GM21723 (cell line): ENCODE measurements around the gene IP6K2.
"Not testable (repeated sequence)": the region's sequence is repeated elsewhere in the genome, so short reads cannot be mapped to it uniquely, and the experiment has no call there.

Experiments used
- ATAC-seq: cut with Tn5 transposase; IDR thresholded peaks from one replicate; pipeline ENCODE4 v1.9.1; 2021; ENCODE audit warnings: mild to moderate bottlenecking, moderate library complexity; ENCODE audit not compliant: unreplicated experiment

IP6K2 gene

DNA sequence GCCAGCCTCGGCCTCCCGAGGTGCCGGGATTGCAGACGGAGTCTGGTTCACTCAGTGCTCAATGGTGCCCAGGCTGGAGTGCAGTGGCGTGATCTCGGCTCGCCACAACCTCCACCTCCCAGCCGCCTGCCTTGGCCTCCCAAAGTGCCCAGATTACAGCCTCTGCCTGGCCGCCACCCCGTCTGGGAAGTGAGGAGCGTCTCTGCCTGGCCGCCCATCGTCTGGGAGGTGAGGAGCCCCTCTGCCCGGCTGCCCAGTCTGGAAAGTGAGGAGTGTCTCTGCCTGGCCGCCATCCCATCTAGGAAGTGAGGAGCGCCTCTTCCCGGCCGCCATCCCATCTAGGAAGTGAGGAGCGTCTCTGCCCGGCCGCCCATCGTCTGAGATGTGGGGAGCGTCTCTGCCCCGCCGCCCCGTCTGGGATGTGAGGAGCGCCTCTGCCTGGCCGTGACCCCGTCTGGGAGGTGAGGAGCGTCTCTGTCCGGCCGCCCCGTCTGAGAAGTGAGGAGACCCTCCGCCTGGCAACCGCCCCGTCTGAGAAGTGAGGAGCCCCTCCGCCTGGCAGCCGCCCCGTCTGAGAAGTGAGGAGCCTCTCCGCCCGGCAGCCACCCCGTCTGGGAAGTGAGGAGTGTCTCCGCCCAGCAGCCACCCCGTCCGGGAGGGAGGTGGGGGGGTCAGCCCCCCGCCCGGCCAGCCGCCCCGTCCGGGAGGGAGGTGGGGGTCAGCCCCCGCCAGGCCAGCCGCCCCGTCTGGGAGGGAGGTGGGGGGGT lies 16.9 kb upstream of the IP6K2 start:
- not testable (repeated sequence) for ATAC-seq

DNA sequence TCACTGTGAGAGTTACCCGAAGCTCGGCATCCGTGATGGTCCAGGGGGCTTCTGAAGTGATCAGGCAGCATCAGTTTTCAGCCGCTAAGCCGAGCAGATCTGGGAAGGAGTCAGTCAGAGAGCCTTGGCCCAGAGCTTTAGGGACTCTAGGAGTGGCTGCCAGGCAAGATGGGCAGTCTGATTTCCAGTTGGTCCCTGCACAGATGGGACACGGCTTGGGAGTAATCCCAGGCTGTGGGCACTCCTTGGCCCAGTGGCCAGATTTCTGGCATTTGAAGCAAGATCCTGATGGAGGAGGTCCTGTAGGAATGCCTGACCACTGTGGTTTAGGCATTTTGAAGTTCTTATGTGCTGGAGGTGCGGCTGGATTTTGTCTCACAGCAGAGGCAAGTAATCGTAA lies 10.5 kb upstream of the IP6K2 start:
- ATAC-seq: no peak

GRCh38 chr3:48725185-48725855 lies 8.3 kb upstream of the IP6K2 start:
- not testable (repeated sequence) for ATAC-seq

GRCh38 chr3:48723725-48724124 lies 6.7 kb upstream of the IP6K2 start:
- ATAC-seq: no peak

DNA sequence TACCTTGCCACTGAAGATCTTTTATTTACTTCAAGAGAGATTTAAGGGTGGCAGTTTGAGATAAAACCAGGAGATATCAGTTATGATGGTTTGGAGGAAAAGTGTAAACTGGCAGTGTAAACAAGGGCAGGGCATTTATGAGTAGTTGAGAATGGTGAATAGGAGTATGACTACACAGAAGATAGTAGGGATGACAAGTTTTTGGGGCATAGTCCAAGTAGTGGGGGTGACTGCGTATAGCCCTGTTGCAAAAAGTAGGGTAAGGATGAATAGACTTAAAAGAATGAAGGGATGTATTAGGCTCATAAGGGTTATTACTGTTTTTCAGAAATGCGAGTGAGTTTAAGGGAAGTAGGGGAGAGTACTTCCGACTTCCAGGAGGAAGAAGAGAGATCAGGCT lies 6.3 kb upstream of the IP6K2 start:
- not testable (repeated sequence) for ATAC-seq

DNA sequence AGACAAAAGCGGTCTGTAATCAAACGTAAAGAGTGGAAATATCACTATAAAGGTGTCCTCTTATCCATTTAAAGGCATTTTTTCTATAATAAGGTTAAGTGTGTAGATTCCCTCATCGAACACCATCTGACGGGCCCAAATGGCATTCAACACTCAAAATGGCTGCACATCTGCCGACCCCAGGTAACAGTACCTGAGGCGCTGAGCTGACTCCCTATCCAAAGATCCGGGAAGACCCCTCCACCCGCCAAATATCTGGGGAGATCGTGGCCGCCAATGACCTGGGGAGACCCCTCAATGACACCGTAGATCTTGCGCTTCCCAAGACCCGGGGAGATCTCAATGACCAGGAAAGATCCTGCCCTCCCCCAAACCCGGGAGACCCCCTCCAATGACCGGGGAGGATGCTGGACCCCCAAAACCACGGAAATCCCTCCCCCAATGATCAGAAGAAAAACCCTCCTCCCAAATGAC lies 476 bp downstream of the IP6K2 start:
- no peak for ATAC-seq

DNA sequence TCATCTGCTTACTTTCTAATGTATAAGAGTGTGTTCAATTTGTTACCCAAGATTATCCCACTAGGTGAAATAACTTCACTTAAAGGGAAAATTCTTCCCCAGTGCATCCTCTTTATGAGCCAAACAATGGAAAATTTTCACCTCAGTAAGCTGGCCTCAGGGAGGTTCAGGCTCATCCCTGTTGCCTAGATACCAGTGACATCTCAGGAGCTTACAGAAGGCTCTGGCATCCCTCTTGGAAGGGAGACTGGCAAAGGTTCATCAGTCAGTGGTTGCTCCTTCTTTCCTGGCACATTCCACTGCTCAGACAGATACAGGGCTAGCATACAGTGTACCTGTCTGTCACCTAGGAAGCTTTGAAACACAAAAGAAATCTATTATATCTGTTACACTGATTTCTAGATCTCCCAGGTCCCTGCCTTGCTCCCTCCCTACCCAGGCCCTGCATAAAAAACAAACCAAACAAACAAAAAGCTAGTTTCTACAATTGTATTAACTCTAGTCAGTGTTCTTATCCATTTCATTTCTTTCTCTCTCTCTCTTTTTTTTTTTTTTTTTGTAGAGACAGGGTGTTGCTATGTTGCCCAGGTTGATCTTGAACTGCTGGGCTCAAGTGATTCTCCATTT lies 1.7 kb downstream of the IP6K2 start:
- ATAC-seq: no peak

DNA sequence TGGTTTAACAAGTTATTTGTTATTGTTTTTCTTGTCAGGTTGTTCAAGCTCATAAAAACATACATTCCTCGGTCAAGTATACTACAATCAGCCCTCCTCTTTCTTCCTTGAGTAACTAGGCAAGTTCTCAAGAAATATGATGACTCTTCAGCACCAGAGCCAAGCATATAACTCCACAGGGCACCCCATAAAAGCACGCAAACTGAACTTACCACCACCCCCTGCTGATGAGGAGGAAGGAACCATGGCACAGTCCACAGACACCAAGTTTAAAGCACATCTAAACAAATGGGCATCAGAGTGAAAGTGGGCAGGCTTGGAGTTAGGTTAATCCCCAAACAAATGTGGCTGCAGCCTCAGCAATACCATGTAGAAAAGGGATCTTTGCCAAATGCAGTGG lies 5.3 kb downstream of the IP6K2 start:
- no peak for ATAC-seq

- no peak for ATAC-seq
Observed at GRCh38 chr3:48709051-48709461, 8.0 kb downstream of the IP6K2 start.

DNA sequence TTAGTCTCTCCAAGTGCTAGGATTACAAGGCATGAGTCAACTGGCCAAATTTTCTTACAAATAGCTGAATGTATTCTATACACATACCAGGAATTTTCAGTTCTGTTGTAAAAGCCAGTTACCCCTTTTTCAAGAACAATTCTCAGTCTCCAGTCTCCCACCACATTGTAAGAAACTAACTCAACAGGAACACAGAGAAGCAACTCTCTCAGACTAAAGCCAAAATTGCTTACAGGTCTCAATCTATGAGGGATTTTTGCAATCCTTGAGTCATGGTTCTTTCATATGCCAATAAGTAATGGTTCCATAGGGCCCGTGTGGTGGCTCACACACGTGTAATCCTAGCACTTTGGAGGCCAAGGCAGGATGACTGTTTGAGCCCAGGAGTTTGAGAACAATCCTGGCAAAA lies 8.5 kb downstream of the IP6K2 start:
- no peak for ATAC-seq

DNA sequence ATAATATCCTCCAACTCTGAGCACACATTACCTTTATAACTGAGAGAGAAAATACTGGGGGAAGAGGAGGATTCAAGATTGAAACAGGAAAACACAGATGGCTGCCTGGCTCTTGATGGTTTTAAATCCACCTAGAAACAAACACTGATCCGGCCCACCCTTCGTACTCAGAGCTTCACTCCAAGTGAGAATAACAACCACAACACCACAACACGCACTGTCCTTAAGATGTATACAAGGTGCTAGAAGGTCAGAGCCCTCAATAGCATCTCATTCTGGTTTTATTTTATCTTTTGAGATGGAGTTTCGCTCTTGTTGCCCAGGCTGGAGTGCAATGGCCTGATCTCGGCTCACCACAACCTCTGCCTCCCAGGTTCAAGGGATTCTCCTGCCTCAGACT lies 9.9 kb downstream of the IP6K2 start:
- no peak for ATAC-seq

DNA sequence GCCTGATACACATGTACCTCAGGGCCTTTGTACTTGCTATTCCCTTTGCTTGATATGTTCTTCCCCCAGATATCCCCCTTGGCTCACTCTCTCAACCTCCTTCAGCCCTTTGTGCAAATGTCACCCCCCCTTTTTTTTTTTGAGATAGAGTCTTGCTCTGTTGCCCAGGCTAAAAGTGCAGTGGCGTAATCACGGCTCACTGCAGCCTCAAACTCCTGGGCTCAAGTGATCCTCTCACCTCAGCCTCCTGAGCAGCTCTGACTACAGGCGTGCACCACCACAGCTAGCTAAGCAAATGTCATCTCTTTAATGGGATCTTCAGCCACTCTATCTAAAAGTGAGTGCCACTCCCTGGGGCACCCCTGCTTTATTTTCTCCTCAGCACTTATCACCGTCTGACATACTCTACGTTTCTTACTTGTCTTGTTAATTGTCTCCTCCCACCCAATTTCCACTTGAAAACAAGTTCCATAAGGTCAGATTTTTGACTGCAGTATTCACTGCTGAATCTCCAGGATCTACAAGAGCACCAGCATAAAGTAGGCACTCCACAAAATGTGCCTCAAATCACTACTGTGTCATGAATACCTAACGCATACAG lies 14.6 kb downstream of the IP6K2 start:
- ATAC-seq: no peak

GRCh38 chr3:48700731-48701405 lies 16.2 kb downstream of the IP6K2 start:
- ATAC-seq: no peak

DNA sequence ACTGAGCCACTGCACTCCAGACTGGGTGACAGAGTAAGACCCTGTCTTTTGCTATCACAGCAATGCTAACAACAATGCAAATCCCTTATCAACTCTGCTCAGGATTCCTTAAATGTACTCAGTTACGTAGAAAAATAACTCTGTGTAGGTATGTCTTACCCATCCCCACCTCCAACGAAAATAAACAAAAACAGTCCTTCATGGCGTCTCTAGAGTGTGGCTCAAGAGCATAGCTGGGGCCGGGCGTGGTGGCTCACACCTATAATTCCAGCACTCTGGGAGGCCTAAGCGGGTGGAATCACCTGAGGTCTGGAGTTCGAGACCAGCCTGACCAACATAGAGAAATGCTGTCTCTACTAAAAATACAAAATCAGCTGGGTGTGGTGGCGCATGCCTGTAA lies 18.1 kb downstream of the IP6K2 start:
- no peak for ATAC-seq

- ATAC-seq: no peak
Observed at GRCh38 chr3:48697952-48698351, 19.1 kb downstream of the IP6K2 start.

DNA sequence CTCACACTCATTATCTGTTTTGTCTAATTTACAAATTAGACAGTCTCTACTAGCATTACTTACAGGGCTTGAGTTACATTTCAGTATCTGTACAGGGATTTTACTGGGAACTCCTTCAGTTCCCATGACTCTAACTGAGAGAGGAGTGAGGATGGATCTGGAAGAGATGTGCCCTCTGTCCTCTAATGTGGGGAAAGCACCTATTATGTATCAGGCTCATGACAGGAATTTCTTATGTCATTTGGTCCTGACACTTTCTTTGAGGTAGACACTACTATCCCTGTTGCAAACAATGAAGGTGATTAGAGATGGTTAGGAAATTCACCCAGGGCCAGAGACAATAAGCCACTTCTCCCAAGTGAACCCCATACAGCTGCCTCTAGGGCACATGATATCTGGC lies 20.4 kb downstream of the IP6K2 start:
- no peak for ATAC-seq

DNA sequence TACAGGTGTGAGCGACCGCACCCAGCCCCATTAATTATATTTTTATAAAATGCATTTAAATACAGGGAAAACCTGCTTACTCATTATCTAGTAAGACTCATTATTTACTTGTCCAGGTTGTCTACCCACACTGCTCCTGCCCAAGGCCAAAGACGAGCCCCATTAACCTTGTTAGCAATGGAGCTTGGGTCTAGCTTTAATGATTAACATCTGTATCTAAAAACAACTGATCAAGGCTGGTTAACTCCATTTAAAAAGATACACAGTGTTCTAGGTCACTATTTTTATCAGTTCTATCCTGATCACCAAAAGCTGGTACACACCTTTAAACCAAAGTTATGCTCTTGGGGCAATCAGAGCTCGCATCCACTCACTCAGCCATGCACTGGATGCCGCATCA lies 20.9 kb downstream of the IP6K2 start:
- ATAC-seq: no peak

- no peak for ATAC-seq
Observed at GRCh38 chr3:48695393-48695753, 21.6 kb downstream of the IP6K2 start.

GRCh38 chr3:48694610-48695392 lies 22.2 kb downstream of the IP6K2 start:
- ATAC-seq: no peak

DNA sequence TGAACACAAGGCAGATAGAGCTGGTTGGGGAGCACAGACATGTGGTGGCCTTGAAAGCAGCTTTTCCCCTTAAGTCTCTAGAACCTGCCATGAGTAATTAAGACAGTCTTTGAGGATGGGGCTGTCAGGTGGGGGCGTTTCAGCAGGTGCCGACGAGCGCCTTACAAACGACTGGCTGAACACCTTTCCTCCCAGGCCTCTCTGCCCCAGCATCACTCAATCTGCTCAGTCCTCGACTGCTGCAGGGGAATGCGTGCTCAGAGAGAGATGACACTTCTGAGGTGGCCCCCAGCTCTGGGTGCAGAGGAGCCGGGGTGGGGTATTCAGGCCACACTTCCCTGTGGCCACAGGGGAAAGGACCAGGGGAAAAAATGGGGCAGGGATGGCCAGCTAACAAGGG lies 23.2 kb downstream of the IP6K2 start:
- no peak for ATAC-seq
